GDM1 (cell line): ENCODE data around the gene ABCC3.
"Not testable (repeated sequence)": the region's sequence is repeated elsewhere in the genome, so short reads cannot be mapped to it uniquely, and the experiment has no call there.

Source experiments
- DNase-seq: peaks from one replicate; lab custom pipeline; 2025; lab: John Stamatoyannopoulos, UW

Gene ABCC3

GRCh38 chr17:50666316-50666715 lies 31.6 kb downstream of the ABCC3 start:
- DNase-seq = no peak

DNA sequence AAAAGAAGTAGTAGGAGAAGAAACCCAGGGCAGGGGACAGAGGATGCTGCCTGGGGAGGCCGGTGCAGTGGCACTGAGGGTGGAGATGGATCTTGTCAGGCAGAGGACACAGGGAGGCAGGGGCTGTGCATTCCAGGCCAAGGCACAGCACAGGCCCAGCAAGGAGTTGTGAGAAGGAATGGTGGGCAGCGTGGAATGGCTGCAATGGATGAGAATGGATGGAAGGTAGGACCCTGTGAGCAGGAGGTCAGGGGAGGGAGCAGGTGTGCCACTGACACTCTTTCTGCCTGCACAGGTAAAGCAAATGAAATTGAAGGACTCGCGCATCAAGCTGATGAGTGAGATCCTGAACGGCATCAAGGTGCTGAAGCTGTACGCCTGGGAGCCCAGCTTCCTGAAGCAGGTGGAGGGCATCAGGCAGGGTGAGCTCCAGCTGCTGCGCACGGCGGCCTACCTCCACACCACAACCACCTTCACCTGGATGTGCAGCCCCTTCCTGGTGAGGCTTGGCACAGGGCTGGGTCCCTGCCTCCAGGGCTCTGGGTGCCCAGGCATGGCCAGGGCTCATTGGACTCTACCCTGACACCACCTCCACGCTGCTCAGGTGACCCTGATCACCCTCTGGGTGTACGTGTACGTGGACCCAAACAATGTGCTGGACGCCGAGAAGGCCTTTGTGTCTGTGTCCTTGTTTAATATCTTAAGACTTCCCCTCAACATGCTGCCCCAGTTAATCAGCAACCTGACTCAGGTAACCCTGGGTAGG lies 32.8 kb downstream of the ABCC3 start:
- DNase-seq = no peak

DNA sequence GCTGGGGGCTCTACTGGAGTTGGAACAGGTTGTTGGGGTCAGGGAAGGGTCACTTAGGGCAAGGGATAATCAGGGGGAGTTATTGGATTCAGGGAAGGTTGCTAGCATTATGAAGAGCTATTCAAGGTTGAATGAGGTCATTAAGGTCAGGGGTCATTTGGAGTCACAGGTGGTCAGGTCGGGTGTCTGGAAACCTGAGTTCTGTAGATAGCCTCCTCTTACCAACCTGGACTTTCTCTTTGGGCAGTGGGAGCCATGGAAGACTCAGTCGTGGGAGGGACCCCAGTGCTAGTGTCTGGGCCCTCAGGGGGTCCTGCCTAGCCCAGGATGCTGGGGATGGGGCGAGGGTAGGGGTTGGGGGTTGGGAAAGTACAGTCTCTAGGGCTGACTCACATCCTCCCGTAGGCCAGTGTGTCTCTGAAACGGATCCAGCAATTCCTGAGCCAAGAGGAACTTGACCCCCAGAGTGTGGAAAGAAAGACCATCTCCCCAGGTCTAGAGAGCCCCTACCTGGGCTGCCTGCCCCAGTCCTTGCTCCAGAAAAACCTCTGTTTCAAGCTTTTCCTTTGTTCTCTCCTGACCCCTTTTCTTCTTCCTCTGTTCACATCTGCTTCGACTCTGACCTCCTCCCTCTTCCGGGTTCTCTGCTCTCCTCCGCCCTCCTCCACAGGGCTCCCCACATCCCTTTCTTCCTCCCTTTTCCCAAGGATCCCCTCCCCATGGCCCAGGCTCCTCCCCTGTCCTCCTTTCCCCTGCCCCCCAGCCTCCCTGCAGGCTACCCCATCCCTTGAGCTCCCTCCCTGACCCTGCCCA lies 33.5 kb downstream of the ABCC3 start:
- DNase-seq = no peak

GRCh38 chr17:50668838-50669581 lies 34.3 kb downstream of the ABCC3 start:
- no peak for DNase-seq

GRCh38 chr17:50672071-50672470 lies 37.4 kb downstream of the ABCC3 start:
- DNase-seq = no peak

DNA sequence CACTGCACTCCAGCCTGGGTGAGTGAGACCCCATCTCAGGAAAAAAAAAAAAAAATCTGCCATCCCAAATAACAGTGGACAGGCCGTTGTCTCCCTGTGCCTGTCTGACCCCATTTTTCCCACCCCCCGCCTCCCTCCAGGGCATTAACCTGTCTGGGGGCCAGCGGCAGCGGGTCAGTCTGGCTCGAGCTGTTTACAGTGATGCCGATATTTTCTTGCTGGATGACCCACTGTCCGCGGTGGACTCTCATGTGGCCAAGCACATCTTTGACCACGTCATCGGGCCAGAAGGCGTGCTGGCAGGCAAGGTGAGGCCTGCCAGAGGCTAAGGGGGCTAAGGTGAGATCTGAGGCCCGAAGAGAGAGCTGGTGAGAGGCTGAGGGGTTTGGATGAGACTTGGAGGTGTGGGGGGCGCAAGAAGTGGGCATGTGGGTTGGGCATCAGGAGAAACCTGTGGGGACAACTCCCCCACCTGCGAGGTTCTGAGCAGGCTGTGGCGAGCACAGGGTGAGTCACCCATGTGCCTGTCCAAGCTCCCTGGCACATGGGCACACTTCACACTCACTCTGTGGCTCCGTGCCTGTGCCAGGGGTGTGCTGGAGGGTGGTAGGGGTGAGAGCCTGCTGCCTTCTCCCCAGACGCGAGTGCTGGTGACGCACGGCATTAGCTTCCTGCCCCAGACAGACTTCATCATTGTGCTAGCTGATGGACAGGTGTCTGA lies 38.3 kb downstream of the ABCC3 start:
- no peak for DNase-seq

DNA sequence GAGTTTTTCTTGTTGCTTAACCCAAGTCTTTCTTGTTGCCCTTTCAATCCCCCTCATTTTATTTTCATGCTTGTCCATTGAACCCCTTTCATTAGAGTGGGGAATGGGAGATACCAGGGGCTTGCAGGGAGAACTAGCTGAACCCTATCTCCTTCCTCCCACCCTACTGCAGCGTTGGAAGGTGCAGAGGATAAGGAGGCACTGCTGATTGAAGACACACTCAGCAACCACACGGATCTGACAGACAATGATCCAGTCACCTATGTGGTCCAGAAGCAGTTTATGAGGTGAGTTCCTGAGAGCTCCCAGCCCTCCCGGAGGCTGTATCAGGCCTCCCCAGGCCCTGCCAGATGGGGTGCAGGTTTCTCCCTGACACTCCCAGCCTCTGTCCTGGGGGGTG lies 40.5 kb downstream of the ABCC3 start:
- no peak for DNase-seq

- no peak for DNase-seq
Observed at GRCh38 chr17:50675627-50676026, 40.9 kb downstream of the ABCC3 start.

- DNase-seq = no peak
Observed at GRCh38 chr17:50676065-50676975, 41.6 kb downstream of the ABCC3 start.

- DNase-seq = no peak
Observed at GRCh38 chr17:50677851-50678375, 43.2 kb downstream of the ABCC3 start.

DNA sequence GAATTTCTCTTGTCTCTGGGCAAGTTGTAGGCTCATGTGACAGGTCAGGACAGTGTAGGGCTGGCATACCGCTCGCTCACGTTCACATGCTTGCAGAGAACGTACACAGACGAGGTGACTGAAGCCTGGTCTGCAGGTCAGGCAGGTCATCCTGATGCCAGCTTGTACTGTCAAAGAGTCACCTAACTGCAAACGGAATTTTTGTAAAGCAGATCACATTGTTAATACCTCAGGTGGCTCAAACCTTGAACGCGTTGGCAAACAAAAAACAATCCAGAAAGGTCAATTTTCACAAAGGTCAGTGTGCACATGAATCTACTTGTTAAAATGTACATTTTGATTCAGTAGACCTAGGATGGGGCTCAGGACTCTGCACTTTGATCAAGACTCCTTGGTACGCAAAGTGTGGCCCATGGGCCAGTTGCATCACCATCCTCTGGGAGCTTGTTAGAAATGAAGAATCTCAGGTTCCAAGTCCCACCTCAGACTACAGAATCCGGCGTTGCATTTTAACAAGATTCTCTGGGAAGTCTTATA lies 44.4 kb downstream of the ABCC3 start:
- DNase-seq = no peak

GRCh38 chr17:50680126-50680525 lies 45.4 kb downstream of the ABCC3 start:
- no peak for DNase-seq

DNA sequence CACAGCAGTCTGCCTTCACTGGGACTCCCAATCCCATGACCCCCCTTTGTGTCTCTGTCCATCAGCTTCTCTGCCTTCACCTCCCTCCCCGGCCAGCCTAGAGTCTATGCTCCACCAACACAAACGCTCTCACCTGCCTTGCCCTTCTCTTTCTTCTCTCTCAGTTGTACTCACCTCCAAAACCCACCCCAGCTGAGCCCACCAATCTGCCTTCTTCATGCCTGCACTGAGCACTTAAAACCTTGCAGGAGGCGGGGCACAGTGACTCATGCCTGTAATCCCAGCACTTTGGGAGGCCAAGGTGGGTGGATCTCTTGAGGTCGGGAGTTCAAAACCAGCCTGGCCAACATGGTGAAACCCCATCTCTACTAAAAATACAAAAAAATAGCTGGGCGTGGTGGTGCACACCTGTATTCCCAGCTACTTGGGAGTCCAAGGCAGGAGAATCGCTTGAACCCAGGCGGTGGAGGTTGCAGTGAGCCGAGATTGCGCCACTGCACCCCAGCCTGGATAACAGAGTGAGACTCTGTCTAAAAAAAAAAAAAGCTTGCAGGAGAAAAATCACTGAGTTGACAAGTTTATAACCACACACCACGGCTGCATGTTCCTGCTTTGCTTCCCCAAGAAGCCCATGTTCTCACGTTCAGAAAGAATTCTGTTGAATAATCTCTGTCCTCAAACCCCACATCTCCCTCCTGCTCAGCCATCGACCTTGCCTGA lies 46.0 kb downstream of the ABCC3 start:
- DNase-seq = not testable (repeated sequence)

DNA sequence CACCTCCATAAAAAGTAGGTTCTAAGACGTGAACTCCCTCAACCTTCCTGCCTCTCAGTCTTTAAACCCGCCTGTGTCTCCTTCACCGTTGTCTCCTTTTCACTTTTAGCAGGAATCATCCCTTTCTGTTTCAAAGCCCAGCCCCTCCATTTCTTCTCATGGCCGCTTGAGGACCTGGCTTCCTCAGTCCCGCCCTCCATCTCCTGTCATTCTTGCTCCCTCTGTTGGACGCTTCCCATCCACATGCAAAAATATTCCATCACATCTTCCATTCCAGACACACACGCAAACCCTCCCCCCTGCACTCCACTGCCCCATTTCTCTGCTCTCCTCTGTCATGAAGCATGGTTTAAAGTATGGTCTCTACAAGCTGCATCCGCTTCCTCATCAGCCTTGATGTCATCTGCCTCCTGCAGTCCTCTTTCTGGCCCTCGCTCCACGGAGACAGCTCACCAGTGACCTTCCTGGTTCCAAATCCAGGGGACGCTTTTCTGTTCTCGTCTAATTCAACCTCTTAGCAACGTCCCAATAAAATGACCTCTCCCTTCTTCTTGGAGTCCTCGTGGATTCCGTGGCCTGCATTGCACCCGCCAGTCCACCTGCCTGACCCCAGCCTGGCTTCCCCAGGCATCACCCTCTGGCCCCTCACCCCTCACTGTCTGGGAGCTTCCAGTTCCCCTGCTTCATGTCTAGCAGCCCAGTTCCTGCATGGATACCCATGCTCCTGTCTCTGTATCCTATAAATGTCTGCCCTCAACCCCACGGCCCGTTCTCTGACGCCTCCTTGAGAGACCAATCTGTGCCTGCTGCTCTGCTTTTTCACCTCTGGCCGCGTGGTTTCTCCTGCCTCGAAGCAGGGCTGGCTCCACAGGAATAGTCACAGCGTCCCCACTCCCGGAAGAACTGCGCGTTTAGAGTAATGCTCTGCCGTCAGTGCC lies 46.9 kb downstream of the ABCC3 start:
- no peak for DNase-seq

- no peak for DNase-seq
Observed at GRCh38 chr17:50682441-50682840, 47.8 kb downstream of the ABCC3 start.

- no peak for DNase-seq
Observed at GRCh38 chr17:50682938-50683337, 48.3 kb downstream of the ABCC3 start.

DNA sequence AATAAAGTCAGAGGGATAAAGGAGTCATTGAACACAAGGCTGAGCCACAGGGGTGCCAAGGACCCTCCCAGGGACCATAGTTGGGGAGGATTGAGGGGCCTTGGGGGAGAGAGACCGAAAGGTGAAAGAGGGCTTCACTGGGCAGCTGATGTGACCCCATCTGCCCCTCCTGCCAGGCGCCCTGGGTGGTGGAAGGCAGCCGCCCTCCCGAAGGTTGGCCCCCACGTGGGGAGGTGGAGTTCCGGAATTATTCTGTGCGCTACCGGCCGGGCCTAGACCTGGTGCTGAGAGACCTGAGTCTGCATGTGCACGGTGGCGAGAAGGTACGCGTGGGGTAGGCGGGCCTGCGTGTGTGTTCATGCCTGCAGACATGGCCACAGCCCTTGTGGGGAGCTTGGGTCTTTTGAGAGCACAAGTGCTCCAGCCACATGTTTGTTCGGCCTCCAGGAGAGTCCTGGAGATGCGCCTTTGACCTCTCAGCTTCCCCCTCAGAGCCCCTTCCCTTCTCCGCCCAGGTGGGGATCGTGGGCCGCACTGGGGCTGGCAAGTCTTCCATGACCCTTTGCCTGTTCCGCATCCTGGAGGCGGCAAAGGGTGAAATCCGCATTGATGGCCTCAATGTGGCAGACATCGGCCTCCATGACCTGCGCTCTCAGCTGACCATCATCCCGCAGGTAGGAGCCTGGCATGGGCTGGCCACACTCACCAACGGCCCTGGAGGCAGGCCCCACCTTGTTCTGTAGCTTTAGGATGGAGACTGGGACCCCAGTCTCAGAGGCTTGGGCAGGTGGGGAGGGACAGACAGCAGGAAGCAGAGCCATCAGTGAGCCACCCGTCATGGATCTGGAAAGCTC lies 49.0 kb downstream of the ABCC3 start:
- no peak for DNase-seq

DNA sequence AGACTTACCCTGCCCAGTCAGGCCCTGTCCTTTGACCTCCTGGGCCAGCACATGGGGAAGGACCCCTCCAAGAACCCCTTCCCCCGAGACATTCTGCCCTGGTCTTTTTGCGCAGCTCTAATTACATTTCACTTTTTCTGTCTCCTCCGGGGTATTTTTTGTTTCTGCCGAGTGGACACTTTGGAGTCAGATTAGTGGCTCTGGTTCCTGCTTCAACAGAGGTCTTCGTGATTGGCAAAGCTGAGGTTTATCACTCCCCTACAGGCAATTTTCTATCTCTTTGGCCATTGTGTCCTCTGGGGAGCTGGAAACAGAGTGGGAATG lies 49.6 kb downstream of the ABCC3 start:
- DNase-seq = no peak
